ENCODE data around the gene MSANTD1.

MSANTD1 gene

DNA sequence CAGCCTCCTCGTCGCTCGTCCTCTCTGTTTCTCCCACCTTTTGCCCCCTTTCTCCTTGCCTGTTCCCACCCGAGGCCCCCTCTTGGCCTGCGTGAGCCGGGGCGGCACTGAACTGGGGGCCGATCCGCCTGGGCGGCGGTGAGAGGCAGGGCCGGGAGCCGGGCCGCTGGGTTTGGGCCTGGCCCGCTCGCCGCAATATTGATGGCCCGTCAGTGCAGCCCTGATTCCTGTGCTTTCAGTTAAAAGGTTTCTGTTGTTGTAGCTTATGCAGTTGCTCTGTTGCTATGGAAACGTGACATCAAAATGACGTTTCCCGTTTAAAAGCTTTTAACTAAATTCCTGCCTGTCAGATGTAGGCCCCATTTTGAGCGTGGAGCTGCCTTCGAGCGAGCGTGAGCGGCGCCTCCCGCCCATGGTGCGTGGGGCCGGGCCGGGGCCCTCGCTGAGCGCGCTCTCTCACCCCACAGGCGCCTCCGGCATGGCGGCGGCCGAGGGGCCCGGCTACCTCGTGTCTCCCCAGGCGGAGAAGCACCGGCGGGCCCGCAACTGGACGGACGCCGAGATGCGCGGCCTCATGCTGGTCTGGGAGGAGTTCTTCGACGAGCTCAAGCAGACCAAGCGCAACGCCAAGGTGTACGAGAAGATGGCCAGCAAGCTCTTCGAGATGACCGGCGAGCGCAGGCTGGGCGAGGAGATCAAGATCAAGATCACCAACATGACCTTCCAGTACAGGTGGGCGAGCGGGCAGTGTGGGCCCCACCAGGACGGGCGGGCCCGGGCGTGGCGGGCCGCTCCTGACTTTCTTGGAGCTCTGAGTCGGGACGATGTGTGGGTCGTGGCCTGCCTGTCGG, at the start of gene MSANTD1:
MSANTD1 (plus strand) TSS at position 349 of the 851 bp plus-strand sequence; CDS start at position 413, 64 bp downstream.
- no peak for DNase-seq

DNA sequence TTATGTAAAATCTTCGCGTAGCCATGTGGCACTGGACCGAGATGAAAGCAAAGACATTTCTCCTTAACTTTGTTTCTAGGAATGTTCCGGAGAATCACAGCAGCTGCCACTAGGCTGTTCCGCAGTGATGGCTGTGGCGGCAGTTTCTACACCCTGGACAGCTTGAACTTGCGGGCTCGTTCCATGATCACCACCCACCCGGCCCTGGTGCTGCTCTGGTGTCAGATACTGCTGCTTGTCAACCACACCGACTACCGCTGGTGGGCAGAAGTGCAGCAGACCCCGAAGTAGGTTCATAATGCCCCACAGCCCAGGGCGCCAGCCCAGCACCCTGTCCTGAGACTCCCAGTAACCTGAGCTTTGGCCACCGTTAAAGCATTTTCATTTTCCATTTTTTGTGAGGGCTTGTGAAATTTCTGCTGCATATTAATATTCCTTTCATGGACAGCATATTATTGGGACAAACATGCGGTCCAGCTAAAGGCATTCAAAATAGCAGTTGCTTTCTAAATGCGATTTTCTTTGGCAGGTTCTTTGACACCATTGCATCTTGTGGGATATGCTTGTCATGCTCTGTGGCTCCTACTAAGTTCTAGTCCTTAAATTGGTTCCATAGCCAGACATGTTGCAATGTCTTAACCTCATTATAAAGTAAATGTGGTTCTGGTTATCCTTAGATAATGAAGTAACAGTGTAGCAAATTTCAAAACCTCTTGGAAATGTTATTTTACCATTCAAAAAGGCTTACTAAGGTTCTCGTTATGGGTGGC, 49.1 kb upstream of the MSANTD1 start:
- no peak for DNase-seq

DNA sequence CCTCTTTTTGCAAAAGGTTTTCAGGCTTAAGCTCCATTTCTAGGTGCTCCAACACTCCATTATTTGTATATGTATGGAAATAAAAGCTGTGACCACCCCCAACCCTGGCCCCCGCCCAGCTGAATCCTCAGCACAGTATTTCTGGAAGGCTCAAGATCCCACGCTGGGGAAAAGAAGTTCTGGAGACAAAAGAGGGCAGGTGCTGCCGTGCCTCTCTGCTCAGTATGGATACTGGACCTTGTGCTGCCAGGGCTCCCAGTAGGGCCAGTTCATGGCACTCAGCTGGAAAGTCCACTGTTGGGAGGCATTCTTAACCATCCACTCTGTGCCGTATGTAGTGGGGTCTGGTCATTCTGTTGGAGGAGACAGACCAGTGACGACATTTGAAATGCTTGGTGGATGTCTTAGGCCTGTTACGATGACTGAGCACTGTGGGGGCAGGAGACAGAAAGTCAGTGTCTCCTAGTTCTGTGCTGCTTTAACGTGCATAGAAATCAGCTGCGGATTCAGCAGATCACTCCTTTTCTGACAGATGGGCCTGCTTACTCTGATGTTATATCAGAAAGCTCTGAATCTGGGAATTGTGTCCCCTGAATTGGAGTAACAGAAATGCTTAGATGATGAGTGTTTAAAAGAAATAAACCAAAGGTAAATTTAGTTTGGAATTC, 48.4 kb upstream of the MSANTD1 start:
- no peak for DNase-seq

DNA sequence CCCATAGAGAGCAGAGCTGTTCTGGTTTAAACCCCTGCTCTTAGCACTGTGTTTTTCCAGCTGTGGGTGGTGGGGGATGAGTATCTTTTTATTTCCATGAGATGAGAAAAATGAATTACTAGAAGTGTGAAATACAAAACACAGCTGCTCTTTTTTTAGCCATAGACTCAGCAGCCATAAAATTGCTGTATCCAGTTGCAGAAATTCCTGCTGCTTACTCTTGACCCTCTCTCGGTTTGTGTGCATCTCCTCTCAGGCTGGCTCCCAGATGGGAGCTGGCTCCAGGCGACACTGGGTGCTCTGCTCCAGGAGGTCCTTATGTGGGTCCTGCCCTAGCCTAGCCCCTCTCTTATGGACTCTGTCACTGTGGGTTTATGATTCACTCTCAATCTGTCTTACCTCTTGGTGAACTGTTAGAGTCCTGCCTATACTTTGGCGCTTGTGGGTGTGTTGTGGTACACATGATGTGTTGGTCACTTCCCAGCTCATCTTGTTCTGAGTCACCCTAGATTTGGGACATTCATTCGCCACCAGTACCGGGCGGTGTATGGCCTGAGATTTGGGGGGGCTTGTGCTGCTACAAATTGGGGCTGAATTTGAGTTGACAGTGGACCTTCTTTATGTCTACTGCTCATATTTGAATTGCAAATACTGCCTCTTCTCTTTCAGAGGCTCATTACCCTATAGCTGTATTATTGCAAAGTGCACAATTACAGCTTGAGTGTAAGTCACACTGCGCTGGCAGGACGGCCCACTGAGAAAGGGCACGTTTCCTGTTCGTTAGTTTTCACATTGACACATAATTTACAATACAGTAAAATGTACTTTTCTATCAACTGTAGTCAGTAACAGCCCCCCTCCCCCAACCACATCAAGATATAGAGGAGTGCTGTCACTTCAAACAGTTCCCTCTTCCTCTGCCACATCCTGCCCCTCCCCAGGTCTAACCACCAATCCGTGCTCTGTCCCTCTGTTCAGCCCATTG, 46.9 kb upstream of the MSANTD1 start:
- DNase-seq, result no peak

DNA sequence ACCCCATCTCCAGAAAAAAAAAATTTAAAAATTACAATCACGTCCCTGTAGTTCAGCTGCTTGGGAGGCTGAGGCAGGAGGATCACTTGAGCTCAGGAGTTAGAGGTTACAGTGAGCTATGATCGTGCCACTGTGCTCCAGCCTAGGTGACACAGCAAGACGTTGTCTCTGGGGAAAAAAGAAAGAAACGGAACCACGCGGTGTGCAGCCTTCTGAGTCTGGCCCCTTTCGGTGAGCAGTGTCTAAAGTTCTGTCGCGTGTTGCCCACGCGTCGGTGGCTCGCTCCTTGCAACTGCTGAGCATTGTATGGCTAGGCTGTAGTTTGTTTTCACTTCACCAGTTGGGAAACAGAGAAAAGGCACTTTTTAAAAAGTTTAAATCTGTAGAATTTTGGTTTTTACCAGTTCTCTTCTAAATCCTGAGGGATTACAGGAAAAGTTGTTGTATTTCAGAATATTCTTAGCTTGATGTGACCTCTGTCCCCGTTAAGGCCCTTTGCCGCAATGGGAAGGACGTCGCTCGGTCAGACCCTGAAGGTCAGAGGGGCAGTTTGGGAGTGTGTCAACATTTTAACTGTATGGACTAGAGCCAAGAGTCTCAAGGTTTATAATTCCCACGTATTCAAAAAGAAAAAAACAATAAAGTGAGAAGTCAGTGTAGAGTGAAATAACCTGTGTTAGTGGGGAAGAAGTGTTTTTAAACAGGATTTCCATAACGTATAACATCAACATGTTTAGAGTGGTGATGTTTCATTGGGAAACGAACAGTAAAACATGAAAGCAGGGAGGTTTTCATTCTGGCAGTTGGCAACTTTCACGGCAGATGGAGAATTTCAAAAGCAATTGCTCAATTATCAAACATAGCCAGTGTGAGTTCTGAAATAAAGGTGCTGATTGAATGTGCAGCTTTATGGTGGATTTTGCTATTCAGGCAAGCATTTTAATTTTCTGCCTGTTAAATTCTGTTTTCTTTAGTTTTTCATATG, 45.8 kb upstream of the MSANTD1 start:
- DNase-seq, result no peak

DNA sequence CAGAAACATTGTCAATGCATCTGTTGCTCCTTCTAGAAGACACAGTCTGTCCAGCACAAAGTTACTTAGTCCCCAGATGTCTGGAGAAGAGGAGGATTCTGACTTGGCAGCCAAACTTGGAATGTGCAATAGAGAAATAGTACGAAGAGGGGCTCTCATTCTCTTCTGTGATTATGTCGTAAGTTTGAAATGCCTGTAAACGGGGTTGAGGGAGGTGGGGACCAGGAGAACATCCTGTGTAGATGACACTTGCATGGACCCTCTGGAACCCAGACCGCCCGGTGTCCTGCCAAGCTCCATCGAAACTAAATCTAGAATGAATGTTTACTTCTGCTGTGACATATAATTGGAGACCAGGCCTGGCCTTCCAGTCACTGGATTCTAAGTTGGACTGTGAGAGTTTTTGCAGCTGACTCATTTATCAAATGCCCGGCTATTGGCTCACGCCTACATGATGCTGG, 45.0 kb upstream of the MSANTD1 start:
- DNase-seq, result no peak

DNA sequence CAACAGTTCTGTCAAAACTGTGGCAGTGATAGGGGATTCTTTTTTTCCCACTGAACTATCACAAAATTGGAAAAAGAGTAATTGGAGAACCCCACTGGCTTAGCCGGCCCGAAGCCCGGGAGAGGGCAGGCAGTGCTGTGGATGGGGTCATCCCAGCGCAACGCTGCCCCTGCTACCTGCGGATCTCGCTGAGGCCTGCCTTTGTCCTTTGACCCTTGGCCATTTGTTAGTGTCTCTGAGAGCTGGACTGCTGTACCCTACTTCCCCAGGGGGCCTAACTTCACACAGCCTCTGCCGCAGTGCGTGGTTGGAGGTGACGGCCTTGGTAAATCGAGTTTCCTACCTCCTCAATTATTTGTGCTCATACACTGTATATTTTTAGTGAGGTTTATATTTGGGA, 43.0 kb upstream of the MSANTD1 start:
- no peak for DNase-seq

DNA sequence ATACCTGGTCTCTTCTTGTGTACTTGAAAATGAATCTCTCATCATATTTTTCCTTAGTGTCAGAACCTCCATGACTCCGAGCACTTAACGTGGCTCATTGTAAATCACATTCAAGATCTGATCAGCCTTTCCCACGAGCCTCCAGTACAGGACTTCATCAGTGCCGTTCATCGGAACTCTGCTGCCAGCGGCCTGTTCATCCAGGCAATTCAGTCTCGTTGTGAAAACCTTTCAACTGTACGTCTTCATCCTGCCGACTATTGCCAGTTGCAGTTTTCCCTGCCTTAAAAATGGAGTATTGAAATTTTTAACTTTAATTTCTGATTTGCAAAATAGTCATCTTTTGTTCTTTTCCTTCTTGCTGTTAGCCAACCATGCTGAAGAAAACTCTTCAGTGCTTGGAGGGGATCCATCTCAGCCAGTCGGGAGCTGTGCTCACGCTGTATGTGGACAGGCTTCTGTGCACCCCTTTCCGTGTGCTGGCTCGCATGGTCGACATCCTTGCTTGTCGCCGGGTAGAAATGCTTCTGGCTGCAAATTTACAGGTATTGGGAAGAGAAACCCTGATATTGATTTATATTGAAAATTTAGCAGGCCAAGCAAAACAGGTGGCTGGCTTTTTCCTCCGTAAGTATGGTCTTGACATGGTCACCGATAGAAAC, 42.4 kb upstream of the MSANTD1 start:
- no peak for DNase-seq

DNA sequence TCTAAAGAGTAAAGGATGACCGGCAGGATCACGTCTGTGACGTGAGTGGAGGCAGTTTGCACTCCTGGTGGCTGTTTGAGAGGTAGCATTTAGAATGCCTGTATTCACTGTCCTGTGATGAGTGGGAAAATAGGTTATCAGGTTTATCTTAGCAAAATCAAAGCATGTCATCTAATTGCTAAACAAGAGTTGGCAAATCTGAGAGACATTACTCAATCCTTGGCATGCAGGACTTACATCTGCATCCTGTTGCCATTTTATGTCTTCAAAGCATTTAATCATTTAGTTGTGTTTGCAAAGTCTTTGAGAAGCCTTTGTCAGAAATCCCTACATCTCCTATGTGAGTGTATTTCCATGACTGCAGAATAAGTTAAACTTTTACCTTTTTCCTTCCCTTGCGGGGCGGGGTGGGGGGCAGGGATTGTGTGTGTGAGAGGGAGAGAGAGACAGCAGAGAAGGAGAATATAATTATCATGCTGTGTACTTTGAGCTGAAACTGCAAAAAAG, 41.4 kb upstream of the MSANTD1 start:
- DNase-seq, result no peak

DNA sequence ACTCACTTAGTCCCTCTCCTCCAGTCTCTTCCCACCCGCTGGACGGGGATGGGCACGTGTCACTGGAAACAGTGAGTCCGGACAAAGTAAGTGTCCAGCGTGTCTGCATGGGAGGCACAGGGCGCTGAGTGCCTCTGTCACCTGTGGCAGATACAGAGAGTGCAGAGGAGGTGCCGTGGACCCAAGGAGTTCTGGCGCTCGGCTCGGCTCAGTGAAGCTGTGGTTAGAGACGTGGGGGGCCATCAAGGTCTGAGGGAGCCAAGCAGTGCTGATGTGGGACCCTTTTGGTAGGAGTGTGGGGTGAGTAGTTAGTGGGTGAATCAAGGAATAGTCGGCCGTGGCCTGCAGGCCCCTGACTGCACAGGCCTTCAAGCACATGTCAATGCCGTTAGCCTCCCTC, 40.1 kb upstream of the MSANTD1 start:
- no peak for DNase-seq

DNA sequence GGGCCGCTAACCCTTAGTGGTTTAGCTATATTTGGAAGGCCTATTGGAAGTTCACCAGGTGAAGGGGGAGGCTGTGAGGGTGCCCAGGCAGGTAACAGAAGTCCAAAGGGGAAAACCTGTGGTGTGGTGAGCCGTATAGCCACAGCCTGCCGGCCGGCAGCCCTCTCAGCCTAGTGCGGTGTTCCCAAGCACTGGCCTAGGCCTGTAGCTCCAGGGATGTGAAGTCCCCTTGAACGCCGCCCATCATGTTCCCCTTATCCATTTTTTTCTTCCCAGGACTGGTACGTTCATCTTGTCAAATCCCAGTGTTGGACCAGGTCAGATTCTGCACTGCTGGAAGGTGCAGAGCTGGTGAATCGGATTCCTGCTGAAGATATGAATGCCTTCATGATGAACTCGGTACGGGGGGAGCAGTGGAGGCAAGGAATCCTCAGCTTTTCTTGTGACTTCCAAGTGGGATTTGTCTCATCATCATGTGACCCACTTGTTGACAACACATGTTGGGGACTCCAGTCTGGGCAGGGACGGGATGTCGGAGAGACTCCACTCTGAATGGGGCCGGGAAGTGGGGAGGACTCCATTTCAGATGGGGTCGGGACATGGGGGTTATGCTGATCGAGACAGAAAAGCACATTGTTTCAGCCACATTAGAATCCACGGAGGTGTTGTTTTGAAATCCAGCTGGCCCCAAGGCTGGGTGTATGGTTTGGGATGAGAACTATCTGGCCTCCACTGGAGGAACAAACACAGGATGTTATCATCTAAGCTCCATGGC, 39.2 kb upstream of the MSANTD1 start:
- no peak for DNase-seq

DNA sequence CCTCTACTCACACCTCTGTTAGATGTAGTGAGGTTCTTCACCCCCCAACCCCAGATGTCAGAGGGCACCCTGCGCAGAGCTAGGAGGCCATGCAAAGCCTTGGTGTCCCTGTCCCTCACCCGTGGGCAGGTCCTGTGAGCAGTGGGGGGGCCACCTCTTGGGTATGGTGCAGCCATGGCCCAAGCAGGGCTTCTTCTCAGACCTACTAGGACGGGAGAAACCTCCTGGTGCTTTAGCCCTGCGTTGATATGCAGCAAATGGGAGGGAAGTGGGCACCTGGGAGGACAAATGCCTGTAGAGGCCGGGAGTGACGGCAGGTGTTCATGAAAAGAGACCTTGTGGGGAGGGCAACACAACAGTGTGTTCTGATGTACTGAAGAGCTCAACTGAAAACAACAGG, 38.5 kb upstream of the MSANTD1 start:
- DNase-seq, result no peak

DNA sequence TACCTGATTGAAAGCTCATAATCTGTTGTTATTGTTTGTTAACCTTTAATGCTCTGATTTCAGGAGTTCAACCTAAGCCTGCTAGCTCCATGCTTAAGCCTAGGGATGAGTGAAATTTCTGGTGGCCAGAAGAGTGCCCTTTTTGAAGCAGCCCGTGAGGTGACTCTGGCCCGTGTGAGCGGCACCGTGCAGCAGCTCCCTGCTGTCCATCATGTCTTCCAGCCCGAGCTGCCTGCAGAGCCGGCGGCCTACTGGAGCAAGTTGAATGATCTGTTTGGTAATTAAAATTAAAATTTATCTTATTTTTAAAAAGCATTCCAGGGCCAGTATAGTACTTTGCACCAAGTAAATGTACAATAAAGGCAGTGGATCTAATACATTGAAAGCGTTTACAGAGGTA, 37.1 kb upstream of the MSANTD1 start:
- no peak for DNase-seq

DNA sequence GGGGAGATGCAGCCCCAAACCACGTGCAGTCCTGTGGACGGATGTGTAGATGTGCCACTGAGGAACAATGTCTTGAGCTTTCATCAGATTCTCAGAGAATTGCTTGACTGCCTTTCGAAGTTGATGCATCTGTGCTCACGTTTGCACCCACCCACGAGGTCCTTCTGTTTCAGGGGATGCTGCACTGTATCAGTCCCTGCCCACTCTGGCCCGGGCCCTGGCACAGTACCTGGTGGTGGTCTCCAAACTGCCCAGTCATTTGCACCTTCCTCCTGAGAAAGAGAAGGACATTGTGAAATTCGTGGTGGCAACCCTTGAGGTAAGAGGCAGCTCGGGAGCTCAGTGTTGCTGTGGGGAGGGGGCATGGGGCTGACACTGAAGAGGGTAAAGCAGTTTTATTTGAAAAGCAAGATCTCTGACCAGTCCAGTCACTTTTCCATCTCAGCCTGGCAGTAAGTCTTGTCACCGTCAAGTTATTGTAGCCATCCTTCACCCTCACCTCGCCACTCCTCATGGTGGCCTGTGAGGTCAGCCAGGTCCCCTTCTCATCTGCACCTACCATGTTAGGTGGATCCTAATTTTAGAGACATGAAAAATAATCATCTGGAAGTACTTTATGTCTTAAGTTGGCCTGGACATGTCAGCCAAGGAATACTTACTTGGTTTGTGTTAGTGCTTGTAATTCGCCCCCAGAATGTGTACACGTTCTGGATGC, 36.4 kb upstream of the MSANTD1 start:
- DNase-seq, result no peak

DNA sequence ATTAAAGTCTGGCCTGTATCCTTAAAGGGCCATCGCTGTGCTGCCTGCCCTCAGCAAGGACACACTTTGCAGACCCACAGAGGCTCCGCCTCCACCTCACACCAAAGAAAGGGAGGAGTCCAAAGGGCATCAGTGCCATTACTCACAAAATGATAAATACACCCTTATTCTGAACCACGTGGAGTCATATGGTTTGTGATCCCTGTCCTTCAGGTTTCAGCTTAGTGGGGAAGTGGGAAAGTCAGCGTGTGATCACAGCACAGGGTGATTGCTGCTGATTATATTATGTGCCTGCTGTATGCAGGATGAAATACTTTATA, 35.9 kb upstream of the MSANTD1 start:
- no peak for DNase-seq

DNA sequence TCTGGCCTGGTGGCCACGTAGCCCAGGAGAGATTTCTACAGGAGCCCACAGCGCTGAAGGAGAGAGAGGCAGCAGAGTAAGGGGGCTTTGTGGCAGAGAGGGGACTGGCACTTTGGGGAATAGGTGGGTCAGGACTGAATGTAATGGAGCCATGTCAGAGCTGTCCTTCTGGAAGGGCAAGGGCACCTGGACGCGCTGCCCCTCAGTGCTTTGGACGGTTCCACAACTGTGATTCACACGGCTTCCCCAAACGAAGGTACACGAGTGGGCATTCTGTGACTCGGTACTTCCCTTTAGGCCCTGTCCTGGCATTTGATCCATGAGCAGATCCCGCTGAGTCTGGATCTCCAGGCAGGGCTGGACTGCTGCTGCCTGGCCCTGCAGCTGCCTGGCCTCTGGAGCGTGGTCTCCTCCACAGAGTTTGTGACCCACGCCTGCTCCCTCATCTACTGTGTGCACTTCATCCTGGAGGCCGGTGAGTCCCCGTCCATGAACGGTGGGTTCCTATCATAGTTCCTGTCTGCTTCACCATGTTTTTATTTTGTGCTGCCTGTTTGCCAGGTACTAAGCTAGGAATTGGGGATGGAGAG, 35.2 kb upstream of the MSANTD1 start:
- no peak for DNase-seq

DNA sequence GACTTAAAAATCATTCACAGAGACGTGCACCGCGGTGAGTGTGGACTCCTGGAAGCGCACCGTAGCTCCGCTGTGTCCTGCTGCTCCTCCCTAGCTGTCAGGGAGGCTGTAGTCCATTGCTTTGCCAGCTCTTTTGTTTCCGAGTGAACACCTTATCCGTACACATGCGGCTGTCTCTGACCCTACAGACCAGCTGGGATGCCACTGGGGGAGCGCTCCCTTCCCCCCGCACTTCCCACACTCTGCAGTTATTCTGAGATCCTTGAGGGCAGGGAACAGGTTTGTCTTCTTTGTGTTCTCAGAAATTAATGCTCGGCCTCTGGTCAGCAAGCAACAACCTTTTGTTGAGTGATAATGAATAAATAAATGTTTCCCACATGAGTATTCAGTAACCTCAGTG, 33.7 kb upstream of the MSANTD1 start:
- no peak for DNase-seq

DNA sequence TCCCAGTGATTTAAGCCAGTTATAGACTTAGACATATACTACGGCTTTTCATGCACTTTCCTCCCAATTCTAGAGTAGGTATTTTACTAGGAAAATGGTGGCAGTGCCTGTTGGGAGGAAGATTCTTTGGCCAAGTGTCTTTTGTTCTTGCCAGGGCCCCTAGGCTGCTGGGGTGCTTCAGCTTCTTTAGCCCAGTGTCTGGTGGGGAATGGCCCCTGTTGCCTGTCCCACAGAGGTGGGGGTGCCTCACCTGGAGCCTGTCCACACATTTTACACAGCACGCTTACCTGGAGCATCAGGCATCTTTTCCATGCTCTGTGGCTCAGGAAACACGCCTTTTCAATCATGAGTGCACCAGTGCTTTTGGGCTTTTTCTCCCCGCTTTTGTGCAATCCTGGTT, 33.2 kb upstream of the MSANTD1 start:
- no peak for DNase-seq

DNA sequence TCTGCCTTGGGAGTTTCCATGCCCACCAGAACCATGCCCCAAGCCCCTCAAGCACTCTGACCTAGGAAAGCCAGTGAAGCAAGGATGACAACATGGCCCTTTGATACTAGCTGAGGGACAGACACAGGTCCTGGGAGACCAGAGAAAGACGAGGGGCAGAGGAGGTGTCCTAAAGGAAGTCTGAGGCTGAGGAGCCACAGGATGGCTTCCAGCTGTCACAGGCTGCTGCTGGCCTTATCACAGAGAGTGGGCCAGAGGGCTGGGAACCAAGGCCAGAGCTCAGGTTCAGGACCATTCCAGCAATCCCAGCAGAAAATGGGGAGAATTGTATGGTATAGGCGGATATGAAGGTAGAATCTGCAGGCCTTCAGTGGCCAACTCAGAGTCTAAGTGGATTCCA, 31.7 kb upstream of the MSANTD1 start:
- no peak for DNase-seq
